ENCODE results near the gene TBKBP1. TPM values are rescaled to one million over a fixed set of nuclear protein-coding genes. Genes with fewer than 3 reads are reported as not detected.

The TBKBP1 gene
- total and polyA plus RNA-seq, 4 donors, result 0.25 to 2.0 (median 1.5) TPM

DNA sequence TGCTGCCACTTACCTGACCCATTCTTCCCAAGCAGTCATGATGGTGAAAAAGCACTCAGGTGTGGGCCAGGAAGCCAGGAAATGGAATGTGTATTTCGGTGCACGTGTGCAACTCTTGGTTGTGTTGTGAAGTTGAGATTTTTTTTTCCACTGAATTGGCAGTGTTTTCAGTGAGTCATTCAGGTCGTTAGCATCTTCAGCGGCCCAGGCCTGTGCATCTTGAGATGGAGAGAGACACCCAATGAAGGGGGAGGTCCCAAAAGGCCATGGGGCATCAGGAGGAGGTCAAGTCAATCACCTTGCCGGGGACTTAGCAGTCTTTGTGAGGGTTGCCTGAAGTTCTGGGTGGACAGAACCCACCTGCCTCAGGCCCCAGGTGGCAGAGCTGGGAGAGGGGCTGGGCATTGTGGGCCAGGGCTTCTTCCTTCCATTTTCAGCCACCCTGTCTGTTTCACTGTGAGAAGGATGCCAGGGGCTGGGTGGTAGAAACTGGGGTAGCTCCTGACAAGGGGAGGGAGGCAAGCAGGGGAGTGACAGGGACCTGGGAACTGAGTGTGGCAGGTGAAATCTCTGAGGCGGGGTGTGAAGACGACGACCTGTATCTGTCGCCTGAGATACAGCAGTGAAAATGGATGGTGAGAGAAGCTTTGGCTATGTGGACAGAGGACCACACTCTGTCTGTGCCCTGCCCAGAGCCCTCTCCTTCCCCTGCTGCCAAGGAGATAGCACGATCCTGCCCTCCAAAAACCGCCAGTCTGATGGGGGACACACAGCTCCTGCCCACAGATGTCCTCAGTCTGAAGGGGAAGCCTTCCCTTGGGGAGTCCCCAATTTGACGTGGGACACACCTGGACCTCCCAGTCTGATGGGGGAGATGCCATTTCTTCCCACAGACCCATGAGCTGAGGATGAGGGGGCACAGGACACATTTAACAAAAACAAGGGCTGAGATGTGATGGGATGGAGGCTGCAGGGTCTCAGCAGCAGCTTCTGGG, 11.9 kb downstream of the TBKBP1 start:
- 80% methylated on average over 12 of the region's 12 CpGs for WGBS
- no peak overlapping the region for H3K4me3 ChIP-seq (ENCODE audit: low read depth in 1 of 3, low read length in 3 of 3)
- H3K27ac ChIP-seq (ENCODE audit: low read depth in 1 of 2, low read length in 2 of 2), result no peak overlapping the region
- no peak for DNase-seq (ENCODE audit: low spot score)
- TF ChIP-seq, protein P1, sequence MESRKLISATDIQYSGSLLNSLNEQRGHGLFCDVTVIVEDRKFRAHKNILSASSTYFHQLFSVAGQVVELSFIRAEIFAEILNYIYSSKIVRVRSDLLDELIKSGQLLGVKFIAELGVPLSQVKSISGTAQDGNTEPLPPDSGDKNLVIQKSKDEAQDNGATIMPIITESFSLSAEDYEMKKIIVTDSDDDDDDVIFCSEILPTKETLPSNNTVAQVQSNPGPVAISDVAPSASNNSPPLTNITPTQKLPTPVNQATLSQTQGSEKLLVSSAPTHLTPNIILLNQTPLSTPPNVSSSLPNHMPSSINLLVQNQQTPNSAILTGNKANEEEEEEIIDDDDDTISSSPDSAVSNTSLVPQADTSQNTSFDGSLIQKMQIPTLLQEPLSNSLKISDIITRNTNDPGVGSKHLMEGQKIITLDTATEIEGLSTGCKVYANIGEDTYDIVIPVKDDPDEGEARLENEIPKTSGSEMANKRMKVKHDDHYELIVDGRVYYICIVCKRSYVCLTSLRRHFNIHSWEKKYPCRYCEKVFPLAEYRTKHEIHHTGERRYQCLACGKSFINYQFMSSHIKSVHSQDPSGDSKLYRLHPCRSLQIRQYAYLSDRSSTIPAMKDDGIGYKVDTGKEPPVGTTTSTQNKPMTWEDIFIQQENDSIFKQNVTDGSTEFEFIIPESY (IDR thresholded peaks at IDR 0.05), result no peak
- TF ChIP-seq EGR1 (IDR thresholded peaks at IDR 0.05; ENCODE audit: low read depth in 2 of 2), result no peak
- no peak for TF ChIP-seq YY1 (IDR thresholded peaks at IDR 0.05)
- no peak for TF ChIP-seq MAX (IDR thresholded peaks at IDR 0.05)
- no peak for TF ChIP-seq HNF4G (IDR thresholded peaks at IDR 0.05)
- TF ChIP-seq NR2F2 (IDR thresholded peaks at IDR 0.05), result no peak
- TF ChIP-seq FOXA1 (IDR thresholded peaks at IDR 0.05), result no peak
- no peaks in the 10 kb centered on the region for H3K27me3 ChIP-seq (ENCODE audit: control insufficient read depth in 4 of 4, insufficient read depth in 4 of 4, low read length in 3 of 4)
- peaks cover 0 to 3% (median 0%) of the 10 kb centered on the region in 4 donors for H3K4me1 ChIP-seq (ENCODE audit: control insufficient read depth in 4 of 4, insufficient read depth in 4 of 4, low read length in 3 of 4)
- no peaks in the 10 kb centered on the region for H3K9me3 ChIP-seq (ENCODE audit: control insufficient read depth in 4 of 4, low read length in 3 of 4)
- H3K36me3 ChIP-seq (ENCODE audit: control insufficient read depth in 4 of 4, insufficient read depth in 3 of 4, low read depth in 1 of 4, low read length in 3 of 4), result no peaks in the 10 kb centered on the region
- H3K9ac ChIP-seq (ENCODE audit: low read depth in 1 of 2, low read length in 2 of 2), result no peak overlapping the region

DNA sequence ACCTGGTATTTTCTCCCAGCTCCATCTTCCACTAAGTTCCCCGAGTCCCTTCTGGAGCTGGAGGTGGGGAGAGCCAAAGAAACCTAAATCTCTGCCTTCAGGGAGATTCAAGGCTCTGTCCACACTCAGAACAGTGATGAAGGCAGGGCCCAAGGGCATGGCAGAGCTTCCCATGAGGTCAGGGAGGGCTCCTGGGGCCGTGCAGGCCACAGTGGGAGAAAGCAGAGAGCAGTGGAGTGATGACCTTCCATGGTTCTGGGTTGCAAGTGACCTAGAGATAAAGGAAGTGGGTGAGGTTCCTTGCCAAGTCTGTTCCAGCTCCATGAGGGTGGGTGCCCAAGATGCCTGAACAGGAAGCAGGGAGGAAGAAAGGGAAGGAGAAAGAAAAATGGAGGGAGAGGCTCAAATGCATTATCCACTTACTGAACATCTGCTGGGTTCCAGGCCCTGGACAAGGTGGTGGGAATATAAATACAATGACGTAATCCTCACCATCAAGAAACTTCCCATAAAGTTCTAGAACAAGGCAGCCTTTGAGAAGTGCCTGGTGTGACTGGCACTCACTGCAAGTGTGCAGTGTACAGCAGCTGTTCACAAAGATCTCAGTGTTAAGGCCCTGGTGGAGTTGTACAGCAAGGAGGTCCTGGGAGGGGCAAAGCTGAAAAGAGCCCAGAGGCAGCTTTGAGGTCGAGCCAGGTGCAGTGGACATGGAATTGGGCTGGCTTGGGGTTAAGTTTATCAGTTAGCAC, 13.3 kb downstream of the TBKBP1 start:
- H3K27ac ChIP-seq (ENCODE audit: low read depth in 1 of 2, low read length in 2 of 2), result no peak overlapping the region
- no peaks in the 10 kb centered on the region for H3K36me3 ChIP-seq (ENCODE audit: control insufficient read depth in 4 of 4, insufficient read depth in 3 of 4, low read depth in 1 of 4, low read length in 3 of 4)
- H3K9ac ChIP-seq (ENCODE audit: low read depth in 1 of 2, low read length in 2 of 2), result no peak overlapping the region
- TF ChIP-seq TAF1 (conservative IDR thresholded peaks at IDR 0.05) (no peak), GABPA (IDR thresholded peaks at IDR 0.05 in 1 of 2, conservative IDR thresholded peaks at IDR 0.05 in 1 of 2) (no peak)
- TF ChIP-seq, protein P2, sequence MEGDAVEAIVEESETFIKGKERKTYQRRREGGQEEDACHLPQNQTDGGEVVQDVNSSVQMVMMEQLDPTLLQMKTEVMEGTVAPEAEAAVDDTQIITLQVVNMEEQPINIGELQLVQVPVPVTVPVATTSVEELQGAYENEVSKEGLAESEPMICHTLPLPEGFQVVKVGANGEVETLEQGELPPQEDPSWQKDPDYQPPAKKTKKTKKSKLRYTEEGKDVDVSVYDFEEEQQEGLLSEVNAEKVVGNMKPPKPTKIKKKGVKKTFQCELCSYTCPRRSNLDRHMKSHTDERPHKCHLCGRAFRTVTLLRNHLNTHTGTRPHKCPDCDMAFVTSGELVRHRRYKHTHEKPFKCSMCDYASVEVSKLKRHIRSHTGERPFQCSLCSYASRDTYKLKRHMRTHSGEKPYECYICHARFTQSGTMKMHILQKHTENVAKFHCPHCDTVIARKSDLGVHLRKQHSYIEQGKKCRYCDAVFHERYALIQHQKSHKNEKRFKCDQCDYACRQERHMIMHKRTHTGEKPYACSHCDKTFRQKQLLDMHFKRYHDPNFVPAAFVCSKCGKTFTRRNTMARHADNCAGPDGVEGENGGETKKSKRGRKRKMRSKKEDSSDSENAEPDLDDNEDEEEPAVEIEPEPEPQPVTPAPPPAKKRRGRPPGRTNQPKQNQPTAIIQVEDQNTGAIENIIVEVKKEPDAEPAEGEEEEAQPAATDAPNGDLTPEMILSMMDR (IDR thresholded peaks at IDR 0.05; ENCODE audit: low read depth, low read length, missing input control), result no peak
- TF ChIP-seq, protein P3, sequence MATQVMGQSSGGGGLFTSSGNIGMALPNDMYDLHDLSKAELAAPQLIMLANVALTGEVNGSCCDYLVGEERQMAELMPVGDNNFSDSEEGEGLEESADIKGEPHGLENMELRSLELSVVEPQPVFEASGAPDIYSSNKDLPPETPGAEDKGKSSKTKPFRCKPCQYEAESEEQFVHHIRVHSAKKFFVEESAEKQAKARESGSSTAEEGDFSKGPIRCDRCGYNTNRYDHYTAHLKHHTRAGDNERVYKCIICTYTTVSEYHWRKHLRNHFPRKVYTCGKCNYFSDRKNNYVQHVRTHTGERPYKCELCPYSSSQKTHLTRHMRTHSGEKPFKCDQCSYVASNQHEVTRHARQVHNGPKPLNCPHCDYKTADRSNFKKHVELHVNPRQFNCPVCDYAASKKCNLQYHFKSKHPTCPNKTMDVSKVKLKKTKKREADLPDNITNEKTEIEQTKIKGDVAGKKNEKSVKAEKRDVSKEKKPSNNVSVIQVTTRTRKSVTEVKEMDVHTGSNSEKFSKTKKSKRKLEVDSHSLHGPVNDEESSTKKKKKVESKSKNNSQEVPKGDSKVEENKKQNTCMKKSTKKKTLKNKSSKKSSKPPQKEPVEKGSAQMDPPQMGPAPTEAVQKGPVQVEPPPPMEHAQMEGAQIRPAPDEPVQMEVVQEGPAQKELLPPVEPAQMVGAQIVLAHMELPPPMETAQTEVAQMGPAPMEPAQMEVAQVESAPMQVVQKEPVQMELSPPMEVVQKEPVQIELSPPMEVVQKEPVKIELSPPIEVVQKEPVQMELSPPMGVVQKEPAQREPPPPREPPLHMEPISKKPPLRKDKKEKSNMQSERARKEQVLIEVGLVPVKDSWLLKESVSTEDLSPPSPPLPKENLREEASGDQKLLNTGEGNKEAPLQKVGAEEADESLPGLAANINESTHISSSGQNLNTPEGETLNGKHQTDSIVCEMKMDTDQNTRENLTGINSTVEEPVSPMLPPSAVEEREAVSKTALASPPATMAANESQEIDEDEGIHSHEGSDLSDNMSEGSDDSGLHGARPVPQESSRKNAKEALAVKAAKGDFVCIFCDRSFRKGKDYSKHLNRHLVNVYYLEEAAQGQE (IDR thresholded peaks at IDR 0.05), result no peak
- WGBS, result 78% methylated on average over 4 of the region's 4 CpGs
- H3K4me3 ChIP-seq (ENCODE audit: low read depth in 1 of 3, low read length in 3 of 3), result no peak overlapping the region
- no peaks in the 10 kb centered on the region for H3K27me3 ChIP-seq (ENCODE audit: control insufficient read depth in 4 of 4, insufficient read depth in 4 of 4, low read length in 3 of 4)
- H3K9me3 ChIP-seq (ENCODE audit: control insufficient read depth in 4 of 4, low read length in 3 of 4), result no peaks in the 10 kb centered on the region
- peaks cover 0 to 3% (median 1%) of the 10 kb centered on the region in 4 donors for H3K4me1 ChIP-seq (ENCODE audit: control insufficient read depth in 4 of 4, insufficient read depth in 4 of 4, low read length in 3 of 4)
- no peak for DNase-seq (ENCODE audit: low spot score)
